ENCODE data around the gene HS6ST1.

GRCh38 chr2:128342550-128342949, 23.9 kb upstream of the HS6ST1 start:
- TF ChIP-seq CTCF (conservative IDR thresholded peaks at IDR 0.05 in 1 of 2, IDR thresholded peaks at IDR 0.05 in 1 of 2; ENCODE audit: low read depth in 1 of 2, low read length in 2 of 2) (no peak), EZH2 (IDR thresholded peaks at IDR 0.05; ENCODE audit: low read length, missing control alignments) (no peak)
